BLaER1 treated with 17β-estradiol and CSF1 and Interleukin-3, amounts not matched to agents 10 nM and 100 nM (cell line): Measurements from ENCODE around the gene TESK1.
A peak's percentile ranks its signal among the peaks of the same experiment; 100 is the strongest.
"Not testable (repeated sequence)": the region's sequence is repeated elsewhere in the genome, so short reads cannot be mapped to it uniquely, and the experiment has no call there.

Experiments used
- H3K27ac ChIP-seq, 11 experiments: shearing (Covaris generic); formaldehyde crosslinking; 2 replicates each; pipeline ENCODE4 v1.8.1; 2022
- H3K27me3 ChIP-seq, 11 experiments: shearing (Covaris generic); formaldehyde crosslinking; 2 replicates each; pipeline ENCODE4 v1.8.1; 2022
- H3K36me3 ChIP-seq, 11 experiments: shearing (Covaris generic); formaldehyde crosslinking; 2 replicates each; pipeline ENCODE4 v1.8.1; 2022
- H3K4me1 ChIP-seq, 10 experiments: shearing (Covaris generic); formaldehyde crosslinking; 2 replicates each; pipeline ENCODE4 v1.8.1; 2022
- H3K4me2 ChIP-seq, 11 experiments: shearing (Covaris generic); formaldehyde crosslinking; 2 replicates each; pipeline ENCODE4 v1.8.1; 2022
- H3K4me3 ChIP-seq, 10 experiments: shearing (Covaris generic); formaldehyde crosslinking; 2 replicates each; pipeline ENCODE4 v1.8.1; 2022
- H3K9ac ChIP-seq, 11 experiments: shearing (Covaris generic); formaldehyde crosslinking; 2 replicates each; pipeline ENCODE4 v1.8.1; 2022
- H3K9me3 ChIP-seq, 11 experiments: shearing (Covaris generic); formaldehyde crosslinking; replicated peaks in 1 of 11; 2 replicates each; pipeline ENCODE4 v1.8.1; 2022
- H4K20me1 ChIP-seq, 11 experiments: shearing (Covaris generic); formaldehyde crosslinking; 2 replicates each; pipeline ENCODE4 v1.8.1; 2022
- Cebpa-rat ChIP-seq, 11 experiments: shearing (Covaris generic); IDR thresholded peaks; 2 replicates each; pipeline ENCODE4 v1.8.1; 2022

Gene TESK1

DNA sequence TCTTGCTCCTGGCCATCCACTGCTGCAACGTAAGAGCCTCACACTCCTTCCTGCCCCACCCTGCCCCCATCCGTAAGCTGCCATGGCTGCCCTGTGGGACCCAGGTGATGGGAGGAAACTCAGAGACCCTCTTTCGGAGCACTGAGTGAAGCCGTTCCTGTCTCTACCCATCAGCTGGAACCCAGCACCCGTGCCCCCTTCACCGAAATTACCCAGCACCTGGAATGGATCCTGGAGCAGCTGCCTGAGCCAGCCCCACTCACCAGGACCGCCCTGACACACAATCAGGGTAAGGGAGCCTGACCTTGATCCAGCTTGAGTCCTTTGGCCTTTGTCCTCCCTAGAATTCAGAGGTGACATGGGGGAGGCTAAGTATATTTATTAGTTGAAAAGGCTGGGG is 3.2 kb downstream of the TESK1 start:
- peaks cover 37 to 66% (median 58%) of the 10 kb centered on the region in 11 experiments for H3K36me3 ChIP-seq
- H3K27me3 ChIP-seq = no peaks in the 10 kb centered on the region
- H3K9ac ChIP-seq = 0 out of 22 replicates have a peak overlapping the region, but pooled peaks of 1 of the 11 experiments have one; percentile 24
- TF ChIP-seq Cebpa-rat (IDR thresholded peaks at IDR 0.05) = no peak
- no peaks in the 10 kb centered on the region for H3K9me3 ChIP-seq
- H4K20me1 ChIP-seq = peaks cover 11 to 51% (median 30%) of the 10 kb centered on the region in 11 experiments; a peak in 18 of 22 replicates
- no peak overlapping the region for H3K27ac ChIP-seq
- H3K4me1 ChIP-seq = peaks cover 22 to 73% (median 46%) of the 10 kb centered on the region in 10 experiments
- no peak overlapping the region for H3K4me3 ChIP-seq
- H3K4me2 ChIP-seq = peak overlapping the region in 1 of 11 experiments; percentile 1; a peak in 1 of 22 replicates

DNA sequence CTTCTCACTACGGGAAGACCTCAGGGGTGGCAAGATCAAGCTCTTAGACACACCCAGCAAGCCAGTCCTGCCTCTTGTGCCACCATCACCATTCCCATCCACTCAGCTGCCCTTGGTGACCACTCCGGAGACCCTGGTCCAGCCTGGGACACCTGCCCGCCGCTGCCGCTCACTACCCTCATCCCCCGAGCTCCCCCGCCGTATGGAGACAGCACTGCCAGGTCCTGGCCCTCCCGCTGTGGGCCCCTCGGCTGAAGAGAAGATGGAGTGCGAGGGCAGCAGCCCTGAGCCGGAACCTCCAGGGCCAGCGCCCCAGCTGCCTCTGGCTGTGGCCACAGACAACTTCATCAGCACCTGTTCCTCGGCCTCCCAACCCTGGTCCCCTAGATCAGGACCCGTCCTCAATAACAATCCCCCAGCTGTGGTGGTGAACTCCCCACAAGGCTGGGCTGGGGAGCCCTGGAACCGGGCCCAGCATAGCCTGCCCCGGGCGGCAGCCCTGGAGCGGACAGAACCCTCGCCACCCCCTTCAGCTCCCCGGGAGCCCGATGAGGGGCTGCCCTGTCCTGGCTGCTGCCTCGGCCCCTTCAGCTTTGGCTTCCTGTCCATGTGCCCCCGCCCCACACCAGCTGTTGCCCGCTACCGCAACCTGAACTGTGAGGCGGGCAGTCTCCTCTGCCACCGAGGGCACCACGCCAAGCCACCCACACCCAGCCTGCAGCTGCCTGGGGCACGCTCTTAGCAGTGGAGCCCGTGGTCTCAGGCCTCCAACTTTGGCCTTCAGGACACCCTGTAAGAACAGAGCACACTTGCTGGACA is 4.1 kb downstream of the TESK1 start:
- Histone ChIP-seq H3K36me3 (peaks cover 37 to 76% (median 59%) of the 10 kb centered on the region in 11 experiments), H3K27ac (peak overlapping the region in 3 of 11 experiments; percentile 5 to 44 (median 8); a peak in 3 of 22 replicates), H4K20me1 (peaks cover 11 to 51% (median 30%) of the 10 kb centered on the region in 11 experiments; a peak in 18 of 22 replicates), H3K4me3 (no peak overlapping the region), H3K9me3 (no peaks in the 10 kb centered on the region), H3K4me2 (0 out of 22 replicates have a peak overlapping the region, but pooled peaks of 1 of the 11 experiments have one; percentile 1), H3K4me1 (peaks cover 17 to 75% (median 45%) of the 10 kb centered on the region in 10 experiments), H3K27me3 (no peaks in the 10 kb centered on the region), H3K9ac (peak overlapping the region in 3 of 11 experiments; percentile 1 to 42 (median 24); a peak in 2 of 22 replicates)
- TF ChIP-seq Cebpa-rat (IDR thresholded peaks at IDR 0.05) = no peak

- peaks cover 11 to 55% (median 30%) of the 10 kb centered on the region in 11 experiments; a peak in 18 of 22 replicates for H4K20me1 ChIP-seq
- H3K4me2 ChIP-seq = 0 out of 22 replicates have a peak overlapping the region, but pooled peaks of 1 of the 11 experiments have one; percentile 1
- H3K36me3 ChIP-seq = peaks cover 37 to 82% (median 65%) of the 10 kb centered on the region in 11 experiments
- peak overlapping the region in 3 of 11 experiments; percentile 24 to 42 (median 31); a peak in 2 of 22 replicates for H3K9ac ChIP-seq
- no peaks in the 10 kb centered on the region for H3K9me3 ChIP-seq
- no peaks in the 10 kb centered on the region for H3K27me3 ChIP-seq
- TF ChIP-seq Cebpa-rat (IDR thresholded peaks at IDR 0.05) = no peak
- no peak overlapping the region for H3K4me3 ChIP-seq
- H3K27ac ChIP-seq = peak overlapping the region in 3 of 11 experiments; percentile 5 to 44 (median 8); a peak in 2 of 22 replicates
- peaks cover 21 to 75% (median 43%) of the 10 kb centered on the region in 10 experiments for H3K4me1 ChIP-seq
Observed at GRCh38 chr9:35609820-35610163, 4.7 kb downstream of the TESK1 start.

DNA sequence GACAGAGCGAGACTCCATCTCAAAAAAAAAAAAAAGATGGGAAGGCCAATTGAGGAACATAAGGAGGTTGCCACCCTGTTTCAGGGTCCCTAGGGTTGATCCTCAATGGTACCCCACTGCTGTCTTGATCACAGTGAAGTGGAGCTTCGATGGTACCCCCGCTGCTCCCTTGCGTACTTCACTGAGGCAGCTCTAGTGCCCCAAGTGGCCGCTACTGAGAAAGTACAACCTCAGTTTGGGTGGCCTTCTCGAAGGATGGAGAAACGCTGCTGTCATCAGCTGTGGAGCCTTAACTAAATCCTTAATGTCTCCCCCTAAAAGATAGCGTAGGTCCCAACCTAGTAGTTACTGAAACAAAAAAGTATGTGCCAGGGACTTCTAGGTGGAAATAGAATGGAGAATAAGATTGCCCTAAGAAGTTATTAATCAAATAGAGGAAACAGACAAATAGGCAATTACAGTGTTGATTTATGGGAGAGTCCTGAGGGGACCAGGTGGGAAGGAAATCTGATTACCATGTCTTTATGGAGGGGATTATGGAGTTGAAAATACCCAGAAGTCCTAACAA is 6.3 kb downstream of the TESK1 start:
- Histone ChIP-seq H3K9ac (no peak overlapping the region; a peak in 1 of 22 replicates), H4K20me1 (peaks cover 5 to 57% (median 26%) of the 10 kb centered on the region in 11 experiments; a peak in 17 of 22 replicates), H3K27me3 (no peaks in the 10 kb centered on the region), H3K4me1 (peaks cover 31 to 83% (median 52%) of the 10 kb centered on the region in 10 experiments), H3K4me3 (no peak overlapping the region), H3K4me2 (peak overlapping the region in 3 of 11 experiments; percentile 6 to 27 (median 18); a peak in 3 of 22 replicates), H3K9me3 (no peaks in the 10 kb centered on the region), H3K36me3 (peaks cover 37 to 97% (median 72%) of the 10 kb centered on the region in 11 experiments), H3K27ac (no peak overlapping the region)
- TF ChIP-seq Cebpa-rat (IDR thresholded peaks at IDR 0.05) = no peak

GRCh38 chr9:35612066-35612465 is 7.0 kb downstream of the TESK1 start:
- H3K4me2 ChIP-seq = peak overlapping the region in 4 of 11 experiments; percentile 6 to 29 (median 22); a peak in 4 of 22 replicates
- not testable (repeated sequence) for H3K9me3 ChIP-seq, H3K4me3 ChIP-seq, H3K27me3 ChIP-seq, H3K27ac ChIP-seq
- H3K36me3 ChIP-seq = peaks cover 36 to 95% (median 70%) of the 10 kb centered on the region in 11 experiments
- peak overlapping the region in 1 of 11 experiments; percentile 18; a peak in 1 of 22 replicates for H3K9ac ChIP-seq
- H3K4me1 ChIP-seq = peaks cover 30 to 83% (median 52%) of the 10 kb centered on the region in 10 experiments
- H4K20me1 ChIP-seq = peaks cover 0 to 49% (median 18%) of the 10 kb centered on the region in 11 experiments; a peak in 14 of 22 replicates

DNA sequence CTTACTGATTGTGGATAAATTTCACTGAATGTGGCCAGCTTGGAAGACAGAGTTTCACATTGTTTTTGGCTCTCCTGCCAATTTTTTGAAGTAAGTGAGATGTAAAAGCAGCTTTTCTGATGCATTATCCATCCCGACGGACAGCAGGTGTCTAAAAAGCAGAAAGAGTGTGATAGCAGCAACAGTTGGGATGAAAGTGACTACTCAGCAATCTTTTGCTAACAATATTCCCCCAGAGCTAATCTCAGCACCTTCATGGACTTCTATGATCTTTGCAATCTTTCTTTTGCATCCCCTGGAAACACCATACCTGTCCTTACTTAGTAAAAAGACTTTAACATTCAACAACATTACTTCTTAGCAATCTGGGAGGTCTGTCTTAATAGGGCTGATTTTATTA is 7.8 kb downstream of the TESK1 start:
- no peak overlapping the region for H3K27ac ChIP-seq
- H3K4me3 ChIP-seq = no peak overlapping the region
- H3K36me3 ChIP-seq = peaks cover 29 to 87% (median 62%) of the 10 kb centered on the region in 11 experiments
- no peak overlapping the region for H3K9ac ChIP-seq
- H3K4me1 ChIP-seq = peaks cover 31 to 83% (median 53%) of the 10 kb centered on the region in 10 experiments
- peak overlapping the region in 1 of 11 experiments; percentile 17; a peak in 1 of 22 replicates for H3K4me2 ChIP-seq
- no peak for TF ChIP-seq Cebpa-rat (IDR thresholded peaks at IDR 0.05)
- no peaks in the 10 kb centered on the region for H3K9me3 ChIP-seq
- H4K20me1 ChIP-seq = peaks cover 0 to 43% (median 13%) of the 10 kb centered on the region in 11 experiments; a peak in 11 of 22 replicates
- H3K27me3 ChIP-seq = no peaks in the 10 kb centered on the region

- Histone ChIP-seq H4K20me1 (peaks cover 0 to 22% (median 0%) of the 10 kb centered on the region in 11 experiments; a peak in 3 of 22 replicates), H3K27ac (peak overlapping the region in 9 of 11 experiments; percentile 68 to 97 (median 94); a peak in 18 of 22 replicates), H3K9me3 (no peaks in the 10 kb centered on the region), H3K36me3 (peaks cover 5 to 54% (median 35%) of the 10 kb centered on the region in 11 experiments; a peak in 17 of 22 replicates), H3K27me3 (no peaks in the 10 kb centered on the region), H3K4me1 (peaks cover 63 to 97% (median 75%) of the 10 kb centered on the region in 10 experiments), H3K4me2 (peak overlapping the region; percentile 85 to 100 (median 96)), H3K4me3 (peak overlapping the region; percentile 56 to 70 (median 62); a peak in 19 of 20 replicates), H3K9ac (peak overlapping the region in 10 of 11 experiments; percentile 73 to 84 (median 78); a peak in 18 of 22 replicates)
- no peak for TF ChIP-seq Cebpa-rat (IDR thresholded peaks at IDR 0.05)
Observed at GRCh38 chr9:35615981-35616680, 11.1 kb downstream of the TESK1 start.
